Suprapubic skin (tissue), 4 donors: ENCODE results near the gene HNRNPH2. TPM values are rescaled to one million over a fixed set of nuclear protein-coding genes. Genes with fewer than 3 reads are reported as not detected.

Source experiments
- DNase-seq, 2 donors: peaks; one replicate each; pipeline ENCODE4 v3.0.0-alpha.2; 2019; ENCODE audit warnings: low spot score in 2 of 2
- H3K27ac ChIP-seq: fragments of 200-600 bp; sonication (generic); one replicate; pipeline ENCODE4 v1.5.1; 2019
- H3K27me3 ChIP-seq: fragments of 200-600 bp; sonication (generic); one replicate; pipeline ENCODE4 v1.5.1; 2019
- H3K36me3 ChIP-seq: fragments of 200-600 bp; sonication (generic); one replicate; pipeline ENCODE4 v1.5.1; 2019
- H3K4me1 ChIP-seq: fragments of 200-600 bp; sonication (generic); one replicate; pipeline ENCODE4 v1.5.1; 2019
- H3K4me3 ChIP-seq: fragments of 200-600 bp; sonication (generic); one replicate; pipeline ENCODE4 v1.5.1; 2019; ENCODE audit warnings: mild to moderate bottlenecking
- H3K9me3 ChIP-seq: fragments of 200-600 bp; sonication (generic); one replicate; pipeline ENCODE4 v1.5.1; 2019
- EP300 ChIP-seq: sonication (generic); formaldehyde crosslinking; IDR thresholded peaks from one replicate; pipeline ENCODE4 v1.6.1; 2017; ENCODE audit warnings: antibody characterized with exemption
- POLR2A ChIP-seq, 2 donors: fragments of 450-650 bp; IDR thresholded peaks; one replicate each; pipeline ENCODE4 v1.6.1; 2017; ENCODE audit warnings: antibody characterized with exemption in 2 of 2, mild to moderate bottlenecking in 2 of 2, moderate library complexity in 2 of 2
- POLR2AphosphoS5 ChIP-seq, 3 donors: sonication (generic); formaldehyde crosslinking; IDR thresholded peaks; one replicate each; pipeline ENCODE4 v1.6.1; 2017; ENCODE audit warnings: antibody characterized with exemption in 3 of 3
- WGBS: methylation state at CpG from one replicate; pipeline ENCODE4 v1.1.5; 2018; 5-methylcytosine and 5-hydroxymethylcytosine counted together
- total RNA-seq, 4 donors: library from RNA; depleted of rRNA; stranded (reverse); fragments of >200 nt; gene quantifications; one replicate each; pipeline ENCODE4 v1.1.0, GENCODE V29; 2016
- TF ChIP-seq, protein P1 (sequence below), 2 donors: fragments of 200-600 bp in 1 of 2; fragments of 450-650 bp in 1 of 2; sonication (generic) in 1 of 2; IDR thresholded peaks; one replicate each; pipeline ENCODE4 v1.5.1; 2016 to 2019; ENCODE audit warnings: antibody characterized with exemption in 2 of 2, mild to moderate bottlenecking in 1 of 2, moderate library complexity in 1 of 2

Gene HNRNPH2
- total RNA-seq, 4 donors from 2014 or later = 37.3 to 60.6 (median 38.5) TPM

DNA sequence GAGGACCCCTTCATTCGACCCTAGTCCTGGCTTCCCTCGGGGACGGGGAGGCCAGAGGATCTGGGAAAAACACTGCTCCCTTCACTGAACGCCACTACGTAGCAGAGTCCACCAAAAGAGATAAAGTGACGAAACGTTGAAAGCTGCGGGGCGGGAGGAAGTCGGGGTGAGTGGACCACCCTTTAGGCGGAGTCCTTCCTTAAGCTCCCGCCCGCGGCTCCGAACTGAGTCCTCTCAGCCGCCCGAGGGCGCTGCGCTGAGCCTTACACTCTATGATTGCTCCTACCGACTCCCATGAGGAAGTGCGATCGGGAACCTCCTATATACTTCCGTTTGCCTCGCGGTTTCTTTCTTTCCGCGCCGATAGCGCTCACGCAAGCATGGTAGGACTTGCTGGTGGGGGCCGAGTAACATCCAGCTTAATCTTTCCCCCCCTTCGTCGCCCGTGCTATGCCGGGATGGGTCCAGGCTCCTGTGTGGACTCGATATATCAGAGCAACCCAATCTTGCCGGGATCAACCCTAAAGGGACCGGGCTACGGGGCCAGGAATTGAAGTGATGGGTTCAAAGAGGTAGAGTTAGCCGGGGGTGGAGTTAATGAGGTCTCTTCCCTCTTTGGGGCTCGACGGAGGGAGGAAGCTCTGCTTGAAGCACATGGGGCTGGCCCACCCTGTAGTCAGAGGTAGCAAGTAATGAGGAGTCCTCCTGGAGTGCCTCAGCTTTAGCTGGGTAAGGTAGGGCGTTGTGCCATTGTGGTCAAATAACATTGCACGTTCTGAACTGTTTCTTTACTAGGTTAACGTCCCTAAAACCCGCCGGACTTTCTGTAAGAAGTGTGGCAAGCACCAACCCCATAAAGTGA, 17.1 kb upstream of the HNRNPH2 start, which contains the start of gene RPL36A:
Gene RPL36A (plus strand): TSS at position 348 of the 862 bp plus-strand sequence. CDS start 33 bp downstream, at position 381.
- Histone ChIP-seq H3K4me1 (peaks cover 14% of the 10 kb centered on the region), H3K9me3 (no peaks in the 10 kb centered on the region), H3K36me3 (no peaks in the 10 kb centered on the region), H3K27me3 (no peaks in the 10 kb centered on the region), H3K27ac (peak within 1 kb of the TSS; percentile 78), H3K4me3 (peak within 1 kb of the TSS; percentile 58)
- DNase-seq = peak; percentile 89 to 93
- 45% methylated on average over 47 of the region's 47 CpGs for WGBS
- TF ChIP-seq POLR2AphosphoS5 (IDR thresholded peaks at IDR 0.05) (peak; percentile 64 to 71 (median 66)), EP300 (no peak), POLR2A (IDR thresholded peaks at IDR 0.05) (peak; percentile 43 to 79)
- TF ChIP-seq, protein P1, sequence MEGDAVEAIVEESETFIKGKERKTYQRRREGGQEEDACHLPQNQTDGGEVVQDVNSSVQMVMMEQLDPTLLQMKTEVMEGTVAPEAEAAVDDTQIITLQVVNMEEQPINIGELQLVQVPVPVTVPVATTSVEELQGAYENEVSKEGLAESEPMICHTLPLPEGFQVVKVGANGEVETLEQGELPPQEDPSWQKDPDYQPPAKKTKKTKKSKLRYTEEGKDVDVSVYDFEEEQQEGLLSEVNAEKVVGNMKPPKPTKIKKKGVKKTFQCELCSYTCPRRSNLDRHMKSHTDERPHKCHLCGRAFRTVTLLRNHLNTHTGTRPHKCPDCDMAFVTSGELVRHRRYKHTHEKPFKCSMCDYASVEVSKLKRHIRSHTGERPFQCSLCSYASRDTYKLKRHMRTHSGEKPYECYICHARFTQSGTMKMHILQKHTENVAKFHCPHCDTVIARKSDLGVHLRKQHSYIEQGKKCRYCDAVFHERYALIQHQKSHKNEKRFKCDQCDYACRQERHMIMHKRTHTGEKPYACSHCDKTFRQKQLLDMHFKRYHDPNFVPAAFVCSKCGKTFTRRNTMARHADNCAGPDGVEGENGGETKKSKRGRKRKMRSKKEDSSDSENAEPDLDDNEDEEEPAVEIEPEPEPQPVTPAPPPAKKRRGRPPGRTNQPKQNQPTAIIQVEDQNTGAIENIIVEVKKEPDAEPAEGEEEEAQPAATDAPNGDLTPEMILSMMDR (IDR thresholded peaks at IDR 0.05) = peak; percentile 27 to 78

DNA sequence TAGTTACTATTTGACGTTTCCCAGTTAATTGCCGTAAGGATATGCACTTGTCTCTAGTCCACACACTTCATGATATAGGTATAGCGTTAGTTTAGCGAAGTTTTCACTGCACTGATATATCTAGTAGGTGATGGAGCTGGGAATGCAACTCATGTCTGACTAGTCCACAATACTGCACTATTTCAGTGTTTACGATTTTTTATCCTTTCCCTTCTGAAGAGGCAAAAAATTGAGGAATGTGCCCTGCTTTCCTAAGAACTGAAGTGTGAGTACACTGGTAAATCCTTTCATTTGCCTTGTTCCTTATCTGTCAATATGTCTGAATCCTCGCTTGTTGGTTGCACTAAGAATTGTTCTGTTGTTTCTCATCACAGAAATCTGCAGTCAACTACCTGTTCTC, 16.2 kb upstream of the HNRNPH2 start:
- H3K27ac ChIP-seq = peak overlapping the region; percentile 78
- peaks cover 14% of the 10 kb centered on the region for H3K4me1 ChIP-seq
- no peaks in the 10 kb centered on the region for H3K27me3 ChIP-seq
- WGBS = 71% methylated on average over 6 of the region's 6 CpGs
- no peak for DNase-seq
- H3K36me3 ChIP-seq = no peaks in the 10 kb centered on the region
- H3K9me3 ChIP-seq = no peaks in the 10 kb centered on the region
- peak overlapping the region; percentile 58 for H3K4me3 ChIP-seq
- TF ChIP-seq EP300 (no peak), POLR2AphosphoS5 (IDR thresholded peaks at IDR 0.05) (no peak), POLR2A (IDR thresholded peaks at IDR 0.05) (no peak)
- TF ChIP-seq, protein P1 (IDR thresholded peaks at IDR 0.05) = no peak

DNA sequence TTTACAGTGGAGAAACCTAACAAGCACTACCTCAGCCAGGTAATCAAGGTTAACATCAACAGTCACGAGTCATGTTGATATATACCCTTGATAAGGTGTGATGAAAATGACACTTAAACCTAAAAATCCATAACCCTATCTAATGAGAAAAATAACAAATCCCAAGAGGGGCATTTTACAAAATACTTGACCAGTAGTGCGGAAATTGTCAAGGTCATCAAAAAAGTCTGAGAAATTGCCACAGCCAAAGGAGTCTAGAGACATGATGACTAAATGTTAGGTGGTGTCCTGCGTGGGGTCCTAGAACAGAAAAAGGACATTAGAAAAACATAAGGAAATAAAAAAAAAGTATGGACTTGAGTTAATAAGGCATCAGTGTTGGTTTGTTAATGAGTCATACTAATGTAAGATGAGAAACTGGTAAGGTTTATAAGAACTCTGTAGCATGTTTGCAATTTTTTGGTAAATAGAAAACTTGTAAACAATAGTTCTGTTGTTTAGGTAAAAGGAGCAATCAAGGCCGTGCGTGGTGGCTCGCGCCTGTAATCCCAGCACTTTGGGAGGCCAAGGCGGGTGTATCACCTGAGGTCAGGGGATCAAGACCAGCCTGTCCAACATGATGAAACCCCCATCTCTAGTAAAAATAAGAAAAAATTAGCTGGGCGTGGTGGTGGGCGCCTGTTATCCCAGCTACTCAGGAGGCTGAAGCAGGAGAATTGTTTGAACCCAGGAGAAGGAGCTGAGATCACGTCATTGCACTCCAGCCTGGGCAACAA, 14.3 kb upstream of the HNRNPH2 start:
- no peaks in the 10 kb centered on the region for H3K36me3 ChIP-seq
- WGBS = 80% methylated on average over 11 of the region's 11 CpGs

DNA sequence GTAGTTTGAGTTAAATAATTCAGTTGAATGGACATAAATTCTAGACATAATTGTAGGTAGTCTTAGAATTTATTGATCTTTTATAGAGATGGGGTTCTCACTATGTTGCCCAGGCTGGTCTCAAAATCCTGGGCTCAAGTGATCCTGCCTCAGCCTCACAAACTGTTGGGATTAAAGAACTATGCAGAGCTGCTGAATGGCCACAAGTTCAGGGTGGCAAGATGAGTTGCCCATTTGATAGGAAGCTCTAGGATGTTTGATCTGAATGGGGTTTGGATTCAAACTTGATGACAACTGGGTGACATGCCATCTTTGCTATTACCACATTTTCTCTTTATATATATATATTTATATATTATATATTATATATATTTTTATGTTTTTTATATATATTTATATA, 13.7 kb upstream of the HNRNPH2 start:
- H3K9me3 ChIP-seq = no peaks in the 10 kb centered on the region
- TF ChIP-seq, protein P1 (IDR thresholded peaks at IDR 0.05) = no peak
- TF ChIP-seq EP300 = no peak
- no peak for TF ChIP-seq POLR2A (IDR thresholded peaks at IDR 0.05)
- TF ChIP-seq POLR2AphosphoS5 (IDR thresholded peaks at IDR 0.05) = no peak
- H3K27me3 ChIP-seq = no peaks in the 10 kb centered on the region
- H3K4me3 ChIP-seq = no peak overlapping the region
- no peak overlapping the region for H3K27ac ChIP-seq
- no peaks in the 10 kb centered on the region for H3K36me3 ChIP-seq
- H3K4me1 ChIP-seq = peaks cover 14% of the 10 kb centered on the region
- no peak for DNase-seq

More for the DNA sequence above, 14.3 kb upstream of the HNRNPH2 start:
- H3K27ac ChIP-seq = no peak overlapping the region
- TF ChIP-seq EP300 = no peak
- no peak for TF ChIP-seq POLR2A (IDR thresholded peaks at IDR 0.05)
- TF ChIP-seq, protein P1 (IDR thresholded peaks at IDR 0.05) = no peak
- no peak for TF ChIP-seq POLR2AphosphoS5 (IDR thresholded peaks at IDR 0.05)
- peaks cover 14% of the 10 kb centered on the region for H3K4me1 ChIP-seq
- no peak overlapping the region for H3K4me3 ChIP-seq
- H3K9me3 ChIP-seq = no peaks in the 10 kb centered on the region
- no peak for DNase-seq
- no peaks in the 10 kb centered on the region for H3K27me3 ChIP-seq

DNA sequence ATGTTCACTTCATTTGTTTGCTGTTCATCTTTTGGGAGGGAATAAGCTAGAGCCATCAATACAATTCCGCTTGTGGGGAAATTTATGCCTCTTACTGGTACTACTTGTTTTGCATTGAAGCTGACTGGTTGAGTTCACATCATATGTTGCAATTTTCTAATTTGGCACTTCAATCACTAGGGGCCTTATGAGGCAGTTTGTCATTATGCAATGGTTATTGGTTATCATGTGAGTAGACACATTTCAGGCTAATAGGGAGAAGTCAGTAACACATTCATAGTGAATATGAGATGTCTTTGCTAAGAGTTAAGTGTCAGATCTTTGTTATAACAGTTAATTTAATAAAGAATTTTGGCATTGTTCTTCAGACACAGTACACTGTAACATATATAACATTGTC, 12.2 kb upstream of the HNRNPH2 start:
- Histone ChIP-seq H3K27me3 (no peaks in the 10 kb centered on the region), H3K27ac (no peak overlapping the region), H3K36me3 (no peaks in the 10 kb centered on the region), H3K9me3 (no peaks in the 10 kb centered on the region), H3K4me3 (no peak overlapping the region), H3K4me1 (peaks cover 14% of the 10 kb centered on the region)
- TF ChIP-seq, protein P1 (IDR thresholded peaks at IDR 0.05) = no peak
- TF ChIP-seq POLR2A (IDR thresholded peaks at IDR 0.05) = no peak
- DNase-seq = no peak
- 90% methylated on average over 1 of the region's 1 CpG for WGBS
